ENCODE measurements around the gene MLLT6. TPM values are rescaled to one million over a fixed set of nuclear protein-coding genes. Genes with fewer than 3 reads are reported as not detected.
A peak's percentile ranks its signal among the peaks of the same experiment; 100 is the strongest.

The MLLT6 gene
- total and polyA plus RNA-seq, 2 of the 13 experiments (the other 11 are each of a cell fraction or from before 2014, with no cell fraction given), result 50.7 to 69.5 TPM

DNA sequence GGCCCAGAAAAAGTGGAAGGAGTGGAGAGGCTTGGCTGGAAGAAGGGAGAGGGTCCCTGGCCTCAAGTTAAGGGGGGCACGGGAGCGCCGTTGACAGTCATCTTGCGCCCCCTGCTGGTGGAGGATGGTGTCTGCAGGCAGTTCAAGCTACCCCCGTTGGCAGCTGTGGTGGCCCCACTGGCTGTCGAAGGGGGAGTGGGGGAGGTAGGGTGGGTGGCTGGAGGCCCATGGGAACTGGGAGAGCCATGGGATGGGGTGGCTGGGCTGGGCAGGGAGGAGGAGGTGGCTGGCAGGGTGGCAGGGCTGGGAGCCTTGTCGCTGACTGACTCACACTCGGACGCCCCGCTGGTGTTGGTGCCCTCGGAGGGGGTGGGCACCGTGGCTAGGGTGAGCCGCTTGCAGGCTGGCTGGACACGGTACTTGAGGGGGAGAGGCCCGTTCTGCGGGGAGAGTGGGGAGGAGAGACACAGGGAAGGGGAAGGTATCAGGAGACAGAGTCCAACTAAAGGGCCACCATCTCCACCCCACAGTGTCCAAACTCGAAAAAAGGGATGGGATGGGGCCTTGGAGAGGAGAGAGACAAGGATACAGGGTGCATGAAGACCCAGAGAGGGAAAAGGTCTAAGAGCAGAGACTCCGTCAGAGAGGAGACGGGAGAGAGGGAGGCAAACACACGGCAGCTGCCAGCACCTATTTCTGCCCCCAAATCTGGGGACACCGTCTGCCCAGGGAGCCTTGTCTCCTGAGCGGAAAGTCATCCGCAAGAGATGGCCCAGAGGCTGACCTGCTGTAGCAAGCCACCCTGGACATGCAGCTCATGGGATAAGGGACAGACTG is 30.3 kb downstream of the MLLT6 start (continued):
- TF ChIP-seq, protein P1, sequence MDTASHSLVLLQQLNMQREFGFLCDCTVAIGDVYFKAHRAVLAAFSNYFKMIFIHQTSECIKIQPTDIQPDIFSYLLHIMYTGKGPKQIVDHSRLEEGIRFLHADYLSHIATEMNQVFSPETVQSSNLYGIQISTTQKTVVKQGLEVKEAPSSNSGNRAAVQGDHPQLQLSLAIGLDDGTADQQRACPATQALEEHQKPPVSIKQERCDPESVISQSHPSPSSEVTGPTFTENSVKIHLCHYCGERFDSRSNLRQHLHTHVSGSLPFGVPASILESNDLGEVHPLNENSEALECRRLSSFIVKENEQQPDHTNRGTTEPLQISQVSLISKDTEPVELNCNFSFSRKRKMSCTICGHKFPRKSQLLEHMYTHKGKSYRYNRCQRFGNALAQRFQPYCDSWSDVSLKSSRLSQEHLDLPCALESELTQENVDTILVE (CRISPR knock-in tag; IDR thresholded peaks at IDR 0.05), result peak; percentile 27; the same call in 1 of the 2 replicates
- no peak for TF ChIP-seq MED13 (CRISPR knock-in tag; IDR thresholded peaks at IDR 0.05)
- TF ChIP-seq, protein P2, sequence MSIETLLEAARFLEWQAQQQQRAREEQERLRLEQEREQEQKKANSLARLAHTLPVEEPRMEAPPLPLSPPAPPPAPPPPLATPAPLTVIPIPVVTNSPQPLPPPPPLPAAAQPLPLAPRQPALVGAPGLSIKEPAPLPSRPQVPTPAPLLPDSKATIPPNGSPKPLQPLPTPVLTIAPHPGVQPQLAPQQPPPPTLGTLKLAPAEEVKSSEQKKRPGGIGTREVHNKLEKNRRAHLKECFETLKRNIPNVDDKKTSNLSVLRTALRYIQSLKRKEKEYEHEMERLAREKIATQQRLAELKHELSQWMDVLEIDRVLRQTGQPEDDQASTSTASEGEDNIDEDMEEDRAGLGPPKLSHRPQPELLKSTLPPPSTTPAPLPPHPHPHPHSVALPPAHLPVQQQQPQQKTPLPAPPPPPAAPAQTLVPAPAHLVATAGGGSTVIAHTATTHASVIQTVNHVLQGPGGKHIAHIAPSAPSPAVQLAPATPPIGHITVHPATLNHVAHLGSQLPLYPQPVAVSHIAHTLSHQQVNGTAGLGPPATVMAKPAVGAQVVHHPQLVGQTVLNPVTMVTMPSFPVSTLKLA (IDR thresholded peaks at IDR 0.05), result no peak
- TF ChIP-seq ZBTB38 (CRISPR knock-in tag; IDR thresholded peaks at IDR 0.05), result 0 out of 2 replicates have a peak, but pooled peaks have one; percentile 24
- 0 out of 2 replicates have a peak, but pooled peaks have one; percentile 47 for TF ChIP-seq KDM4B (CRISPR knock-in tag; IDR thresholded peaks at IDR 0.05)
- TF ChIP-seq ZNF891 (CRISPR knock-in tag; IDR thresholded peaks at IDR 0.05), result 0 out of 2 replicates have a peak, but pooled peaks have one; percentile 37
- peak; percentile 77; the same call in 1 of the 2 replicates for TF ChIP-seq ZC3H13 (CRISPR knock-in tag; IDR thresholded peaks at IDR 0.05)
- no peak for TF ChIP-seq CCAR2 (optimal IDR thresholded peaks at IDR 0.05; ENCODE audit: low read depth, low read length)
- TF ChIP-seq ZNF772 (CRISPR knock-in tag; IDR thresholded peaks at IDR 0.05), result no peak
- TF ChIP-seq ZNF383 (CRISPR knock-in tag; IDR thresholded peaks at IDR 0.05; ENCODE audit: borderline replicate concordance), result no peak
- 0 out of 2 replicates have a peak, but pooled peaks have one; percentile 32 for TF ChIP-seq ZNF317 (CRISPR knock-in tag; IDR thresholded peaks at IDR 0.05)
- TF ChIP-seq RAD21 (CRISPR knock-in tag; IDR thresholded peaks at IDR 0.05), result peak; percentile 90
- TF ChIP-seq NCOR1 (IDR thresholded peaks at IDR 0.05; ENCODE audit: borderline replicate concordance, low read length), result 0 out of 2 replicates have a peak, but pooled peaks have one; percentile 21
- TF ChIP-seq HNRNPH1 (optimal IDR thresholded peaks at IDR 0.05; ENCODE audit: low read depth, low read length), result peak; percentile 61
- TF ChIP-seq NPAS2 (CRISPR knock-in tag; IDR thresholded peaks at IDR 0.05; ENCODE audit: borderline replicate concordance), result no peak
- no peak for TF ChIP-seq ZFP36L1 (CRISPR knock-in tag; IDR thresholded peaks at IDR 0.05)
- no peak for TF ChIP-seq SALL2 (CRISPR knock-in tag; IDR thresholded peaks at IDR 0.05)
- TF ChIP-seq BRD4 (CRISPR knock-in tag; IDR thresholded peaks at IDR 0.05), result no peak
- peak in 1 of 2 experiments; percentile 66; a peak in 3 of 4 replicates for TF ChIP-seq POLR2A (IDR thresholded peaks at IDR 0.05; ENCODE audit: insufficient read depth in 1 of 2, low read depth in 2 of 2, low read length in 2 of 2)
- peak; percentile 54; the same call in 1 of the 2 replicates for TF ChIP-seq ZNF746 (CRISPR knock-in tag; IDR thresholded peaks at IDR 0.05)
- peak; percentile 87 for TF ChIP-seq U2AF1 (optimal IDR thresholded peaks at IDR 0.05; ENCODE audit: low read depth, low read length)
- TF ChIP-seq, protein P3, sequence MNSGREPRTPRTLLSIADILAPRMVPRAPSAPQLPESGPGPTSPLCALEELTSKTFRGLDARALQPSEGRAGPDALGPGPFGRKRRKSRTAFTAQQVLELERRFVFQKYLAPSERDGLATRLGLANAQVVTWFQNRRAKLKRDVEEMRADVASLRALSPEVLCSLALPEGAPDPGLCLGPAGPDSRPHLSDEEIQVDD (CRISPR knock-in tag; IDR thresholded peaks at IDR 0.05; ENCODE audit: borderline replicate concordance), result no peak
- TF ChIP-seq HES4 (CRISPR knock-in tag; IDR thresholded peaks at IDR 0.05; ENCODE audit: borderline replicate concordance), result no peak
- TF ChIP-seq CBFB (CRISPR knock-in tag; IDR thresholded peaks at IDR 0.05), result no peak
- no peak for TF ChIP-seq XBP1 (CRISPR knock-in tag; IDR thresholded peaks at IDR 0.05)
- TF ChIP-seq, protein P4, sequence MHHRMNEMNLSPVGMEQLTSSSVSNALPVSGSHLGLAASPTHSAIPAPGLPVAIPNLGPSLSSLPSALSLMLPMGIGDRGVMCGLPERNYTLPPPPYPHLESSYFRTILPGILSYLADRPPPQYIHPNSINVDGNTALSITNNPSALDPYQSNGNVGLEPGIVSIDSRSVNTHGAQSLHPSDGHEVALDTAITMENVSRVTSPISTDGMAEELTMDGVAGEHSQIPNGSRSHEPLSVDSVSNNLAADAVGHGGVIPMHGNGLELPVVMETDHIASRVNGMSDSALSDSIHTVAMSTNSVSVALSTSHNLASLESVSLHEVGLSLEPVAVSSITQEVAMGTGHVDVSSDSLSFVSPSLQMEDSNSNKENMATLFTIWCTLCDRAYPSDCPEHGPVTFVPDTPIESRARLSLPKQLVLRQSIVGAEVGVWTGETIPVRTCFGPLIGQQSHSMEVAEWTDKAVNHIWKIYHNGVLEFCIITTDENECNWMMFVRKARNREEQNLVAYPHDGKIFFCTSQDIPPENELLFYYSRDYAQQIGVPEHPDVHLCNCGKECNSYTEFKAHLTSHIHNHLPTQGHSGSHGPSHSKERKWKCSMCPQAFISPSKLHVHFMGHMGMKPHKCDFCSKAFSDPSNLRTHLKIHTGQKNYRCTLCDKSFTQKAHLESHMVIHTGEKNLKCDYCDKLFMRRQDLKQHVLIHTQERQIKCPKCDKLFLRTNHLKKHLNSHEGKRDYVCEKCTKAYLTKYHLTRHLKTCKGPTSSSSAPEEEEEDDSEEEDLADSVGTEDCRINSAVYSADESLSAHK (CRISPR knock-in tag; IDR thresholded peaks at IDR 0.05; ENCODE audit: borderline replicate concordance), result no peak

All from HepG2 (cell line).